HepG2 (cell line): ENCODE measurements around the gene NDUFA13. TPM values are rescaled to one million over a fixed set of nuclear protein-coding genes. Genes with fewer than 3 reads are reported as not detected.

Experiments
- ATAC-seq: fragments of 200-7000 bp; cut with Tn5 transposase; 3 replicates; pipeline ENCODE4 v1.9.1; 2020; ENCODE audit warnings: mild to moderate bottlenecking, moderate library complexity
- BruUV-seq: library from RNA; stranded (reverse); fragments of 400-500 nt; replicated peaks from 2 replicates; lab custom pipeline; 2021; lab: Mats Ljungman, UMichigan
- CTCF ChIA-PET: fragments of 300-600 bp; formaldehyde crosslinking; extraction: SDS; loops from one replicate; lab custom pipeline; 2021; ENCODE audit warnings: low total read pairs, inconsistent platforms, low intra/inter-chr PET ratio; lab: Yijun Ruan, JAX
- POLR2A ChIA-PET: fragments of 350-600 bp; sonication (Branson Sonifier 250); formaldehyde crosslinking; loops from one replicate; lab custom pipeline; 2020; ENCODE audit warnings: antibody characterized with exemption, inconsistent platforms; lab: Yijun Ruan, JAX
- DNase-seq: peaks from one replicate; pipeline ENCODE4 v3.0.0-alpha.2; 2015; ENCODE audit warnings: low spot score
- FAIRE-seq: peaks from 3 replicates; lab custom pipeline; 2011; peaks lifted over from hg19 to GRCh38; lab: Jason Lieb, UNC
- H2AFZ ChIP-seq: one replicate; pipeline ENCODE4 v1.6.1; 2011; ENCODE audit warnings: low read length, inconsistent platforms
- H3K27ac ChIP-seq: fragments of 300-600 bp; 3 replicates; pipeline ENCODE4 v1.8.0; 2011; ENCODE audit warnings: mixed run types, mild to moderate bottlenecking, mixed read lengths, low read length, inconsistent platforms; ENCODE audit not compliant: insufficient read depth; ENCODE audit errors: extremely low read length
- H3K27me3 ChIP-seq, 2 experiments: fragments of 200-600 bp in 1 of 2; 2 replicates in 1 of 2; 3 replicates in 1 of 2; pipeline versions ENCODE4 v1.6.0 to v1.8.0; 2011; ENCODE audit warnings: low read length in 2 of 2, mild to moderate bottlenecking in 2 of 2, moderate library complexity in 2 of 2, inconsistent platforms in 1 of 2; ENCODE audit not compliant: insufficient read depth in 2 of 2, control insufficient read depth in 1 of 2
- H3K36me3 ChIP-seq, 2 experiments: fragments of 200-600 bp in 1 of 2; replicated peaks in 1 of 2; 2 replicates in 1 of 2; 3 replicates in 1 of 2; pipeline versions ENCODE4 v1.5.1 to v1.8.0; 2011; ENCODE audit warnings: low read length in 2 of 2, inconsistent platforms in 1 of 2; ENCODE audit not compliant: insufficient read depth in 2 of 2, control insufficient read depth in 1 of 2
- H3K4me1 ChIP-seq: 2 replicates; pipeline ENCODE4 v1.5.1; 2012; ENCODE audit warnings: low read length, inconsistent platforms; ENCODE audit not compliant: insufficient read depth
- H3K4me2 ChIP-seq: 2 replicates; pipeline ENCODE4 v1.6.0; 2011; ENCODE audit warnings: low read depth, low read length, inconsistent platforms
- H3K4me3 ChIP-seq, 3 experiments: fragments of 200-600 bp in 1 of 3; sonication (generic), shearing (Covaris generic) in 1 of 3; replicated peaks in 1 of 3; 2 replicates each; pipeline ENCODE4 v1.5.1; 2011 to 2016; ENCODE audit warnings: low read length in 3 of 3, inconsistent platforms in 2 of 3, low read depth in 2 of 3, mild to moderate bottlenecking in 2 of 3, control low read depth in 1 of 3, mixed read lengths in 1 of 3; ENCODE audit not compliant: insufficient read depth in 1 of 3
- H3K79me2 ChIP-seq: one replicate; pipeline ENCODE4 v1.6.1; 2011; ENCODE audit warnings: low read length, inconsistent platforms; ENCODE audit not compliant: insufficient read depth
- H3K9ac ChIP-seq: 2 replicates; pipeline ENCODE4 v1.6.0; 2011; ENCODE audit warnings: mild to moderate bottlenecking, low read depth, low read length, inconsistent platforms; ENCODE audit not compliant: insufficient read depth
- H3K9me3 ChIP-seq: 2 replicates; pipeline ENCODE4 v1.5.1; 2012; ENCODE audit warnings: mild to moderate bottlenecking, low read length
- H4K20me1 ChIP-seq: 2 replicates; pipeline ENCODE4 v1.6.0; 2011; ENCODE audit warnings: inconsistent platforms, mild to moderate bottlenecking, low read length, moderate library complexity; ENCODE audit not compliant: insufficient read depth
- RBM22 ChIP-seq: fragments of 200-400 bp; formaldehyde crosslinking; optimal IDR thresholded peaks from 2 replicates; pipeline ENCODE3; 2017; ENCODE audit warnings: mild to moderate bottlenecking, low read length, moderate library complexity
- SMARCE1 ChIP-seq: fragments of 450-650 bp; IDR thresholded peaks from 2 replicates; pipeline ENCODE4 v1.6.1; 2017; ENCODE audit warnings: borderline replicate concordance
- ZBTB26 ChIP-seq: IDR thresholded peaks from 2 replicates; pipeline ENCODE4 v1.6.1; 2016; ENCODE audit warnings: missing compliant biosample characterization, missing genetic modification reagents, borderline replicate concordance
- WGBS: methylation state at CpG from one replicate; pipeline ENCODE4 v1.1.6; 2017; ENCODE audit warnings: low lambda C conversion rate; 5-methylcytosine and 5-hydroxymethylcytosine counted together
- in situ Hi-C: cut with HindIII; loops from 2 replicates; pipeline ENCODE4 v1.10.0; 2017; ENCODE audit warnings: low pct_unique_long_range_greater_than_20kb; ENCODE audit not compliant: extremely low pct_ligation_motif_present
- intact Hi-C: fragments of 100-400 bp; cut with micrococcal nuclease; formaldehyde crosslinking; loops from one replicate; pipeline ENCODE4 v1.10.0; 2022; ENCODE audit not compliant: unreplicated experiment
- polyA plus RNA-seq, 8 experiments: library from polyadenylated mRNA; depleted of rRNA in 3 of 8; stranded (reverse) in 7 of 8; unstranded in 1 of 8; fragments of >200 nt; fragmentation: Illumina TruSeq in 4 of 8; extraction: Trizol in 4 of 8; gene quantifications; 2 replicates each; pipeline versions ENCODE4 v1.2.1 to v1.2.3, GENCODE V29; 2011 to 2016; ENCODE audit warnings: low read depth in 4 of 8, missing spikeins in 1 of 8, mixed read lengths in 1 of 8; ENCODE audit not compliant: insufficient read depth in 1 of 8
- total RNA-seq, 5 experiments: library from RNA; depleted of rRNA; stranded (reverse); fragments of >200 nt; fragmentation: Illumina TruSeq; extraction: Trizol; gene quantifications; 2 replicates each; pipeline ENCODE4 v1.2.3, GENCODE V29; 2016; ENCODE audit warnings: low read depth in 1 of 5

Gene NDUFA13
- total and polyA plus RNA-seq, 2 of the 13 experiments (the other 11 are each of a cell fraction or from before 2014, with no cell fraction given): 337 to 366 TPM

GRCh38 chr19:19493841-19494546 is 22.0 kb upstream of the NDUFA13 start:
- WGBS: 86% methylated on average over 5 of the region's 15 CpGs
- FAIRE-seq (no peak), ATAC-seq (no peak)

More at GRCh38 chr19:19493841-19494546, 22.0 kb upstream of the NDUFA13 start:
- H3K9ac ChIP-seq: no peak overlapping the region
- intact Hi-C loops: no loop called here
- TF ChIP-seq RBM22: no peak
- TF ChIP-seq SMARCE1: no peak
- TF ChIP-seq ZBTB26 (CRISPR knock-in tag): no peak
- TF ChIP-seq, all 625 proteins: peak for 0
- in situ Hi-C loops: loop anchor here (5.0 kb wide), 1 partner anchor 127 kb away; no protein-coding TSS in a partner anchor
- POLR2A ChIA-PET: no interaction called here
- Histone ChIP-seq H2AFZ (no peak overlapping the region), H4K20me1 (no peaks in the 10 kb centered on the region), H3K27ac (no peak overlapping the region), H3K4me2 (no peak overlapping the region), H3K4me3 (no peak overlapping the region), H3K36me3 (peaks cover 30 to 67% of the 10 kb centered on the region in 2 experiments; a peak in 4 of 5 replicates), H3K27me3 (no peaks in the 10 kb centered on the region; a peak in 1 of 5 replicates), H3K9me3 (no peaks in the 10 kb centered on the region), H3K79me2 (peaks cover 3% of the 10 kb centered on the region), H3K4me1 (peaks cover 17% of the 10 kb centered on the region)
- no peak for DNase-seq
- no TSS peak for BruUV-seq
- CTCF ChIA-PET: no interaction called here
